Caki2 (cell line): ENCODE data around the gene CEP20. TPM values are rescaled to one million over a fixed set of nuclear protein-coding genes. Genes with fewer than 3 reads are reported as not detected.

Experiments
- DNase-seq: peaks from one replicate; pipeline ENCODE4 v3.0.0-alpha.2; 2015; ENCODE audit warnings: low read depth
- in situ Hi-C: cut with HindIII; loops from 2 replicates; pipeline ENCODE4 v1.10.0; 2016; ENCODE audit warnings: low sequenced_read_pairs, low pct_unique_long_range_greater_than_20kb, mixed read lengths
- total RNA-seq: library from RNA; depleted of rRNA; stranded (reverse); fragments of >200 nt; shearing (Covaris generic); gene quantifications from 2 replicates; pipeline ENCODE4 v1.2.3, GENCODE V29; 2014; ENCODE audit warnings: low replicate concordance; rRNA removed

Gene CEP20
- total RNA-seq, 1 experiment from 2014 or later = 130 TPM

DNA sequence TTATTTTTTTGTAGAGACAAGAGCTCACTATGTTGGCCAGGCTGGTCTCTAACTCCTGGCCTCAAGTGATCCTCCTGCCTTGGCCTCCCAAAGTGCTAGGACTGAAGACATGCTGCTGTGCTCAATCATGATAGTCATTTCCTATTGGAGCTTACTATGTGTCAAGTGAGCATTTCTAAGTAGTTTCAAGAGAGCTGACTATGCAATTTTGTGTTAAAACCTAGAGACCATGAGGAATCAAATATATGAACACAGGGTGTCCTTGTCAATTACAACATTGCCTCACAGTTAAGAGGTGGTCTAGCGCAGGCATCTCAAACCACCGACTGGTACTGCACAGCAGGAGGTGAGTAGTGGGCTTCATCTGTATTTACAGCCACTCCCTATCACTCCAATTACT lies 69.4 kb downstream of the CEP20 start:
- in situ Hi-C loops = no loop called here
- no peak for DNase-seq

GRCh38 chr16:15817446-15817845 lies 71.0 kb downstream of the CEP20 start:
- DNase-seq = no peak
- in situ Hi-C loops = no loop called here

GRCh38 chr16:15816228-15816627 lies 72.2 kb downstream of the CEP20 start:
- no peak for DNase-seq
- in situ Hi-C loops = no loop called here

Other genes starting within 250 kb of the CEP20 start
- 1.7 and 3.5 TPM in 2 replicates for gene MARF1, start 245.4 kb downstream of the CEP20 start, total RNA-seq
- 50.5 and 73.2 TPM in 2 replicates for gene NDE1, start 238.4 kb downstream of the CEP20 start, total RNA-seq
- gene MYH11, start 31.6 kb downstream of the CEP20 start, total RNA-seq = not detected in 2 replicates
- gene ABCC1, start 61.0 kb upstream of the CEP20 start, total RNA-seq = 42.8 and 51.5 TPM in 2 replicates